H1 (cell line): Measurements from ENCODE around the gene STX10. TPM values are rescaled to one million over a fixed set of nuclear protein-coding genes. Genes with fewer than 3 reads are reported as not detected.

Experiments used
- CTCF ChIA-PET: fragments of 300-600 bp; sonication (Branson Sonifier 250); formaldehyde crosslinking; loops from one replicate; lab custom pipeline; 2021; ENCODE audit not compliant: partially characterized antibody; lab: Charles Lee
- POLR2A ChIA-PET: fragments of 300-600 bp; sonication (Branson Sonifier 250); formaldehyde crosslinking; loops from one replicate; lab custom pipeline; 2021; ENCODE audit warnings: inconsistent platforms; ENCODE audit not compliant: partially characterized antibody; lab: Charles Lee
- DNase-seq, 2 experiments: peaks; one replicate each; pipeline versions ENCODE4 v3.0.0 to v3.0.0-alpha.2; 2010 to 2022; ENCODE audit warnings: low spot score in 2 of 2, low read depth in 1 of 2, mixed read lengths in 1 of 2
- FAIRE-seq: peaks from 2 replicates; lab custom pipeline; 2011; peaks lifted over from hg19 to GRCh38; lab: Jason Lieb, UNC
- H2AFZ ChIP-seq: 2 replicates; pipeline ENCODE4 v1.8.1; 2012; ENCODE audit warnings: low read length, inconsistent platforms
- H2AK5ac ChIP-seq: 2 replicates; pipeline ENCODE4 v1.6.1; 2013; ENCODE audit warnings: low read depth, low read length
- H2BK120ac ChIP-seq: replicated peaks from 2 replicates; pipeline ENCODE3; 2013; ENCODE audit warnings: low read depth, low read length, inconsistent platforms
- H2BK12ac ChIP-seq: 2 replicates; pipeline ENCODE4 v1.6.1; 2013; ENCODE audit warnings: low read depth, low read length
- H2BK15ac ChIP-seq: 2 replicates; pipeline ENCODE4 v1.6.1; 2013; ENCODE audit warnings: low read length
- H2BK20ac ChIP-seq: 2 replicates; pipeline ENCODE4 v1.6.1; 2013; ENCODE audit warnings: low read length
- H2BK5ac ChIP-seq: 2 replicates; pipeline ENCODE4 v1.6.1; 2013; ENCODE audit warnings: low read depth, low read length
- H3K14ac ChIP-seq: 2 replicates; pipeline ENCODE4 v1.6.1; 2013; ENCODE audit warnings: inconsistent platforms; ENCODE audit not compliant: insufficient read length
- H3K18ac ChIP-seq: 2 replicates; pipeline ENCODE4 v1.6.1; 2013; ENCODE audit warnings: low read length; ENCODE audit errors: extremely low read depth
- H3K23ac ChIP-seq: 2 replicates; pipeline ENCODE4 v1.6.1; 2013; ENCODE audit warnings: inconsistent platforms; ENCODE audit not compliant: insufficient read length
- H3K23me2 ChIP-seq: 2 replicates; pipeline ENCODE4 v1.6.1; 2013; ENCODE audit warnings: low read depth, low read length
- H3K27ac ChIP-seq: 2 replicates; pipeline ENCODE4 v1.6.1; 2011; ENCODE audit warnings: low read depth, low read length, inconsistent platforms
- H3K27me3 ChIP-seq, 4 experiments: replicated peaks in 1 of 4; 1 replicate in 1 of 4; 2 replicates in 3 of 4; pipeline versions ENCODE4 v1.6.1 to v1.8.1; 2011 to 2013; ENCODE audit warnings: low read length in 3 of 4, mild to moderate bottlenecking in 3 of 4, inconsistent platforms in 2 of 4, mixed read lengths in 2 of 4, moderate library complexity in 1 of 4; ENCODE audit not compliant: control insufficient read depth in 3 of 4, insufficient read depth in 3 of 4; ENCODE audit errors: extremely low read depth in 1 of 4
- H3K36me3 ChIP-seq, 4 experiments: 2 replicates each; pipeline versions ENCODE4 v1.6.1 to v1.8.1; 2011 to 2013; ENCODE audit warnings: mild to moderate bottlenecking in 4 of 4, low read length in 3 of 4, moderate library complexity in 2 of 4, control low read depth in 1 of 4, inconsistent platforms in 1 of 4; ENCODE audit not compliant: insufficient read depth in 4 of 4, control insufficient read depth in 2 of 4
- H3K4ac ChIP-seq: replicated peaks from 2 replicates; pipeline ENCODE3; 2013; ENCODE audit warnings: low read length, low read depth, mixed read lengths, inconsistent platforms; ENCODE audit not compliant: insufficient read length
- H3K4me1 ChIP-seq, 4 experiments: replicated peaks in 1 of 4; 1 replicate in 1 of 4; 2 replicates in 3 of 4; pipeline versions ENCODE4 v1.6.1 to v1.8.1; 2011 to 2013; ENCODE audit warnings: low read length in 3 of 4, inconsistent platforms in 2 of 4, mixed read lengths in 1 of 4; ENCODE audit not compliant: insufficient read depth in 4 of 4, control insufficient read depth in 3 of 4
- H3K4me2 ChIP-seq, 2 experiments: 2 replicates each; pipeline versions ENCODE4 v1.6.1 to v1.8.1; 2011 to 2013; ENCODE audit warnings: low read depth in 2 of 2, low read length in 2 of 2, control low read depth in 1 of 2, inconsistent platforms in 1 of 2, mild to moderate bottlenecking in 1 of 2; ENCODE audit not compliant: insufficient read depth in 1 of 2
- H3K4me3 ChIP-seq, 4 experiments: fragments of 200-600, 300-600 bp in 1 of 4; sonication (generic), shearing (Covaris generic), sonication (Bioruptor Twin) in 1 of 4; 2 replicates each; pipeline versions ENCODE4 v1.5.1 to v1.8.1; 2011 to 2016; ENCODE audit warnings: low read length in 4 of 4, low read depth in 3 of 4, control low read depth in 2 of 4, inconsistent platforms in 2 of 4, mild to moderate bottlenecking in 2 of 4, mixed read lengths in 1 of 4, moderate library complexity in 1 of 4; ENCODE audit not compliant: insufficient read depth in 2 of 4; ENCODE audit errors: extremely low read depth in 1 of 4
- H3K56ac ChIP-seq: replicated peaks from 2 replicates; pipeline ENCODE3; 2013; ENCODE audit warnings: low read depth, mild to moderate bottlenecking, mixed read lengths, low read length, inconsistent platforms; ENCODE audit not compliant: insufficient read length
- H3K79me1 ChIP-seq: 2 replicates; pipeline ENCODE4 v1.6.1; 2013; ENCODE audit warnings: low read depth, low read length, control low read depth
- H3K79me2 ChIP-seq, 2 experiments: 2 replicates each; pipeline versions ENCODE4 v1.6.1 to v1.8.1; 2012 to 2013; ENCODE audit warnings: low read length in 2 of 2, mild to moderate bottlenecking in 2 of 2, inconsistent platforms in 1 of 2; ENCODE audit not compliant: insufficient read depth in 2 of 2, control insufficient read depth in 1 of 2
- H3K9ac ChIP-seq, 4 experiments: replicated peaks in 1 of 4; 1 replicate in 1 of 4; 2 replicates in 3 of 4; pipeline versions ENCODE4 v1.6.1 to v1.8.1; 2011 to 2013; ENCODE audit warnings: low read depth in 3 of 4, low read length in 3 of 4, control low read depth in 2 of 4, mild to moderate bottlenecking in 2 of 4, moderate library complexity in 2 of 4, inconsistent platforms in 1 of 4; ENCODE audit errors: extremely low read depth in 1 of 4
- H3K9me3 ChIP-seq, 2 experiments: 2 replicates each; pipeline versions ENCODE4 v1.6.1 to v1.8.1; 2012 to 2013; ENCODE audit warnings: mild to moderate bottlenecking in 2 of 2, moderate library complexity in 2 of 2, control low read depth in 1 of 2, inconsistent platforms in 1 of 2, low read depth in 1 of 2, low read length in 1 of 2, mixed read lengths in 1 of 2; ENCODE audit not compliant: insufficient read depth in 2 of 2
- H4K20me1 ChIP-seq, 2 experiments: replicated peaks in 1 of 2; 2 replicates each; pipeline versions ENCODE3 to v1.8.1; 2011 to 2013; ENCODE audit warnings: inconsistent platforms in 2 of 2, low read length in 2 of 2, mild to moderate bottlenecking in 1 of 2; ENCODE audit not compliant: insufficient read depth in 2 of 2, control insufficient read depth in 1 of 2
- H4K5ac ChIP-seq: 2 replicates; pipeline ENCODE4 v1.6.1; 2013; ENCODE audit warnings: low read length, low read depth, mixed read lengths, inconsistent platforms; ENCODE audit not compliant: insufficient read length
- H4K8ac ChIP-seq: 2 replicates; pipeline ENCODE4 v1.8.0; 2013; ENCODE audit warnings: mild to moderate bottlenecking, moderate library complexity, low read length, inconsistent platforms; ENCODE audit not compliant: insufficient read depth; ENCODE audit errors: extremely low read depth
- H4K91ac ChIP-seq: replicated peaks from 2 replicates; pipeline ENCODE3; 2013; ENCODE audit warnings: low read length, mixed read lengths, inconsistent platforms; ENCODE audit not compliant: insufficient read length
- SIN3A ChIP-seq, 2 experiments: IDR thresholded peaks in 1 of 2; conservative IDR thresholded peaks in 1 of 2; 2 replicates each; pipeline ENCODE4 v1.6.1; 2011 to 2012; ENCODE audit warnings: low read length in 2 of 2, improper control_type of control experiment in 1 of 2, low read depth in 1 of 2, mild to moderate bottlenecking in 1 of 2
- TAF1 ChIP-seq: IDR thresholded peaks from 2 replicates; pipeline ENCODE4 v1.6.1; 2011; ENCODE audit warnings: mild to moderate bottlenecking, low read depth, low read length
- WGBS, 2 experiments: shearing (Covaris generic) in 1 of 2; methylation state at CpG; one replicate each; pipeline versions ENCODE4 v1.1.6 to v1.1.7; 2013 to 2015; ENCODE audit warnings: low lambda C conversion rate in 2 of 2, mixed read lengths in 2 of 2, inconsistent platforms in 1 of 2, low coverage in 1 of 2, missing lambda C conversion rate in 1 of 2; ENCODE audit not compliant: insufficient replicate concordance in 2 of 2, insufficient coverage in 1 of 2, insufficient read length in 1 of 2; ENCODE audit errors: extremely low coverage in 1 of 2, missing lambda C conversion rate in 1 of 2; 5-methylcytosine and 5-hydroxymethylcytosine counted together
- long read RNA-seq, 2 experiments: library from RNA in 1 of 2; library from capped mRNA in 1 of 2; stranded (forward); transcript quantifications; one replicate each; pipeline ENCODE4 v2.0.0, GENCODE V29; 2021; ENCODE audit warnings: inconsistent platforms in 1 of 2
- polyA minus RNA-seq, 3 experiments: library from RNA; depleted of rRNA, polyadenylated mRNA; stranded (reverse); fragments of >200 nt; gene quantifications; 1 replicate in 2 of 3; 2 replicates in 1 of 3; pipeline ENCODE4 v1.2.3, GENCODE V29; 2011
- polyA plus RNA-seq, 7 experiments: library from polyadenylated mRNA; depleted of rRNA in 3 of 7; stranded (reverse) in 5 of 7; unstranded in 2 of 7; fragments of >200 nt in 5 of 7; fragments of 200-250 nt in 2 of 7; gene quantifications; 1 replicate in 5 of 7; 2 replicates in 1 of 7; 4 replicates in 1 of 7; pipeline versions ENCODE4 v1.2.1 to v1.2.3, GENCODE V29; 2011 to 2013; ENCODE audit warnings: missing spikeins in 2 of 7, mixed read lengths in 2 of 7
- total RNA-seq: library from RNA; stranded (reverse); fragmentation: NEBNext Ultra II Directional; extraction: Animal tissue kit (Norgen Biotek cat#: 25700); gene quantifications from 2 replicates; pipeline ENCODE4 v1.2.1, GENCODE V29; 2021
- TF ChIP-seq, protein P1 (sequence below), 3 experiments: IDR thresholded peaks; 1 replicate in 2 of 3; 2 replicates in 1 of 3; pipeline versions ENCODE4 v1.5.1 to v1.6.1; 2011; ENCODE audit warnings: low read length in 3 of 3, mild to moderate bottlenecking in 3 of 3, inconsistent platforms in 2 of 3, low read depth in 1 of 3, moderate library complexity in 1 of 3; ENCODE audit not compliant: insufficient read depth in 1 of 3; ENCODE audit errors: control extremely low read depth in 1 of 3

Gene STX10, protein sequence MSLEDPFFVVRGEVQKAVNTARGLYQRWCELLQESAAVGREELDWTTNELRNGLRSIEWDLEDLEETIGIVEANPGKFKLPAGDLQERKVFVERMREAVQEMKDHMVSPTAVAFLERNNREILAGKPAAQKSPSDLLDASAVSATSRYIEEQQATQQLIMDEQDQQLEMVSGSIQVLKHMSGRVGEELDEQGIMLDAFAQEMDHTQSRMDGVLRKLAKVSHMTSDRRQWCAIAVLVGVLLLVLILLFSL
- total RNA-seq (50.8 and 53.0 TPM in 2 replicates), polyA plus RNA-seq (2011; rRNA removed) (80.1 and 86.8 TPM in 2 replicates), polyA minus RNA-seq (2011; rRNA and poly(A)+ RNA removed) (44.8 and 47.0 TPM in 2 replicates)
- polyA plus RNA-seq (2011; cell fraction: cytosol; rRNA removed), result 88.9 TPM
- 146 TPM for polyA plus RNA-seq (2011; cell fraction: nucleus; rRNA removed)
- polyA plus RNA-seq (2012, experiment 1 of 2), result 58.8 to 94.1 TPM (median 80.2 TPM) in 4 replicates
- polyA plus RNA-seq (2012, experiment 2 of 2), result 81.1 TPM
- 48.9 TPM for polyA plus RNA-seq (2013, experiment 1 of 2)
- 49.5 TPM for polyA plus RNA-seq (2013, experiment 2 of 2)
- polyA minus RNA-seq (2011; cell fraction: cytosol; rRNA and poly(A)+ RNA removed), result 40.2 TPM
- 36.6 TPM for polyA minus RNA-seq (2011; cell fraction: nucleus; rRNA and poly(A)+ RNA removed)
- long read RNA-seq, experiment 1, transcript STX10-204 (8 exons, 1,136 nt), result major isoform, 8 of 36 reads
- long read RNA-seq, experiment 1, partial matches to known transcripts, result 19 of 36 reads
- long read RNA-seq, experiment 1, other reads (novel, unspliced or antisense), result 9 of 36 reads
- long read RNA-seq, experiment 2, transcript STX10-204 (8 exons, 1,136 nt), result major isoform, 65 of 74 reads
- long read RNA-seq, experiment 2, partial matches to known transcripts, result 3 of 74 reads
- long read RNA-seq, experiment 2, other reads (novel, unspliced or antisense), result 4 of 74 reads

DNA sequence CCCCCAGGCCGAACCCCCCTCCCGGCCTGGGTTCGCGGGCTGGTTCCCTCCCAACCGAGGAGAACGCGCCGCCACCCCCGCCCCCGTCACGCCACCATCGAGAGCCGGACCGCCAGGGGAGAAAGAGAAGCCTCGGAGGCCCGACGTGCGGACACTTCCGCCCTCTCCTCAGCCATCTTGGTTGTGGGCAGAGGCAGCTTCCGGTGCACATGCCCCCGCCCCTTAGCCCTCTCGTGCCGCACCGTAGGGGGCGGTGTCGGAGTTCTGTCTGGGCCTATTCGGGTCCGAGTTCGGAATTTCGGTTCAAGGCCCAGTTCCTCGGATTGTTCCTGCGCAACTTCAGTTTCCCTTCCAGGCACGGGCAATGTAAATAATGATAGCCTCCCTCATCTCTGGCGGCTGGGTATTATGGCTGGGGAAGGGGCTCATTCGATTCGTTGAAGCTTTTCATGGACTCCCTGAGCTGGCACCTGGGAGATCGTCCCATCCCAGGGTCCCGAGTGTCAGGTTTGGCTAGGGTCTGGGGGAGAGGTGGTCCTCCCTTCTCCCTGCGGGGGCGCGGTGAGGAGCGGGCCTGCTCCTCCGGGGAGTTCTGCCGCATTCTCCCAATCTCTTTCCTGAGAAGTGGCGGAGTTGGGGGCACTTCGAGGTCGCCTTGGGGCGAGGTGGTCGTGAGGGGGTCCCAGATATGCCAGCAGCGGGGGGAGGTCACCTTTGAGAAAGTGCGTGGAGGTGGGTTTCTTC lies at the start of gene STX10, which contains the start of gene IER2:
Gene STX10 (minus strand): TSS at position 189 of the 744 bp plus-strand sequence. CDS start 202 bp downstream, outside the sequence.
Gene IER2 (plus strand): TSS at position 225 of the 744 bp plus-strand sequence. CDS start 2,776 bp downstream, outside the sequence.
- Histone ChIP-seq H3K14ac (peak within 1 kb of the TSS; percentile 78), H2AK5ac (0 out of 2 replicates have a peak within 1 kb of the TSS, but pooled peaks have one; percentile 48), H3K9ac (peak within 1 kb of the TSS; percentile 62 to 86 (median 86)), H2BK15ac (peak within 1 kb of the TSS; percentile 95; the same call in 1 of the 2 replicates), H3K56ac (peak within 1 kb of the TSS; percentile 98), H3K27ac (peak within 1 kb of the TSS; percentile 79), H4K91ac (peak within 1 kb of the TSS; percentile 98), H3K23me2 (peaks cover 23% of the 10 kb centered on the region), H3K4me1 (peaks cover 0 to 6% (median 3%) of the 10 kb centered on the region in 4 experiments; a peak in 3 of 7 replicates), H3K4ac (peak within 1 kb of the TSS; percentile 98), H2AFZ (peak within 1 kb of the TSS; percentile 18; the same call in 1 of the 2 replicates), H3K4me3 (peak within 1 kb of the TSS; percentile 87 to 97 (median 94)), H3K9me3 (no peaks in the 10 kb centered on the region), H3K23ac (no peak within 1 kb of the TSS), H4K5ac (peak within 1 kb of the TSS; percentile 99), H3K79me1 (peaks cover 8% of the 10 kb centered on the region), H3K4me2 (peak within 1 kb of the TSS; percentile 82 to 91), H3K79me2 (peaks cover 17 to 46% of the 10 kb centered on the region in 2 experiments), H2BK20ac (peak within 1 kb of the TSS; percentile 80; the same call in 1 of the 2 replicates), H3K18ac (peak within 1 kb of the TSS; percentile 99), H4K8ac (peak within 1 kb of the TSS; percentile 88), H3K36me3 (peaks cover 0 to 7% (median 2%) of the 10 kb centered on the region in 4 experiments; a peak in 2 of 8 replicates), H2BK12ac (peak within 1 kb of the TSS; percentile 90), H2BK5ac (peak within 1 kb of the TSS; percentile 96), H4K20me1 (peaks cover 7 to 13% of the 10 kb centered on the region in 2 experiments), H2BK120ac (peak within 1 kb of the TSS; percentile 83), H3K27me3 (no peaks in the 10 kb centered on the region; a peak in 1 of 7 replicates)
- ChIA-PET POLR2A (interaction anchor here (0.6 to 9.6 kb wide), 15 partner anchors 9 to 212 kb away, joined by 3 to 530 read pairs (median 9); partner anchors contain the start of genes CALR, NACC1, RAD23A and TRMT1), CTCF (interaction anchor here (0.7 to 2.5 kb wide), 4 partner anchors 14 to 113 kb away, joined by 3 to 5 read pairs (median 3); no protein-coding TSS in a partner anchor)
- WGBS, 2 experiments, result 1% methylated on average over 38 of the region's 51 CpGs; no CpG with 5 or more reads in 1 of the 2 experiments
- DNase-seq (peak in 1 of 2 experiments; percentile 91), FAIRE-seq (no peak)
- TF ChIP-seq, protein P1, sequence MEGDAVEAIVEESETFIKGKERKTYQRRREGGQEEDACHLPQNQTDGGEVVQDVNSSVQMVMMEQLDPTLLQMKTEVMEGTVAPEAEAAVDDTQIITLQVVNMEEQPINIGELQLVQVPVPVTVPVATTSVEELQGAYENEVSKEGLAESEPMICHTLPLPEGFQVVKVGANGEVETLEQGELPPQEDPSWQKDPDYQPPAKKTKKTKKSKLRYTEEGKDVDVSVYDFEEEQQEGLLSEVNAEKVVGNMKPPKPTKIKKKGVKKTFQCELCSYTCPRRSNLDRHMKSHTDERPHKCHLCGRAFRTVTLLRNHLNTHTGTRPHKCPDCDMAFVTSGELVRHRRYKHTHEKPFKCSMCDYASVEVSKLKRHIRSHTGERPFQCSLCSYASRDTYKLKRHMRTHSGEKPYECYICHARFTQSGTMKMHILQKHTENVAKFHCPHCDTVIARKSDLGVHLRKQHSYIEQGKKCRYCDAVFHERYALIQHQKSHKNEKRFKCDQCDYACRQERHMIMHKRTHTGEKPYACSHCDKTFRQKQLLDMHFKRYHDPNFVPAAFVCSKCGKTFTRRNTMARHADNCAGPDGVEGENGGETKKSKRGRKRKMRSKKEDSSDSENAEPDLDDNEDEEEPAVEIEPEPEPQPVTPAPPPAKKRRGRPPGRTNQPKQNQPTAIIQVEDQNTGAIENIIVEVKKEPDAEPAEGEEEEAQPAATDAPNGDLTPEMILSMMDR (IDR thresholded peaks at IDR 0.05; ENCODE audit: control extremely low read depth in 1 of 3, insufficient read depth in 1 of 3, low read depth in 1 of 3, low read length in 3 of 3), result peak in 1 of 3 experiments; percentile 33; a peak in 2 of 4 replicates
- TF ChIP-seq SIN3A (conservative IDR thresholded peaks at IDR 0.05 in 1 of 2, IDR thresholded peaks at IDR 0.05 in 1 of 2; ENCODE audit: low read depth in 1 of 2, low read length in 2 of 2), result peak; percentile 13 to 86; a peak in 2 of 4 replicates
- TF ChIP-seq TAF1, result peak; percentile 78
